COLO668 (cell line): Measurements from ENCODE around the gene KRTAP4-3.
"Not testable (repeated sequence)": the region's sequence is repeated elsewhere in the genome, so short reads cannot be mapped to it uniquely, and the experiment has no call there.

ENCODE experiments used
- DNase-seq: peaks from one replicate; lab custom pipeline; 2025; ENCODE audit not compliant: unreplicated experiment; lab: John Stamatoyannopoulos, UW

The KRTAP4-3 gene

GRCh38 chr17:41153856-41154255 is 14.2 kb downstream of the KRTAP4-3 start:
- DNase-seq: no peak

GRCh38 chr17:41151525-41151924 is 16.5 kb downstream of the KRTAP4-3 start:
- DNase-seq: no peak

- DNase-seq: no peak
Measured at GRCh38 chr17:41150026-41150425, 18.0 kb downstream of the KRTAP4-3 start.

- DNase-seq: no peak
Measured at GRCh38 chr17:41149652-41149985, 18.4 kb downstream of the KRTAP4-3 start, which contains the start of gene KRTAP4-5. Gene KRTAP4-5 (minus strand): TSS chr17:41149825. CDS start chr17:41149767, 58 bp downstream.

- DNase-seq: not testable (repeated sequence)
Measured at GRCh38 chr17:41148971-41149651, 18.9 kb downstream of the KRTAP4-3 start.

GRCh38 chr17:41147531-41148204 is 20.4 kb downstream of the KRTAP4-3 start:
- no peak for DNase-seq

- no peak for DNase-seq
Measured at GRCh38 chr17:41145261-41145660, 22.8 kb downstream of the KRTAP4-3 start.

- DNase-seq: no peak
Measured at GRCh38 chr17:41144846-41145245, 23.2 kb downstream of the KRTAP4-3 start.

- DNase-seq: no peak
Measured at GRCh38 chr17:41141361-41141760, 26.7 kb downstream of the KRTAP4-3 start.

GRCh38 chr17:41140360-41141131 is 27.5 kb downstream of the KRTAP4-3 start, which contains the start of gene KRTAP4-6:
Gene KRTAP4-6 (minus strand): TSS chr17:41140544. CDS start chr17:41140487, 57 bp downstream.
- DNase-seq: no peak

- DNase-seq: not testable (repeated sequence)
Measured at GRCh38 chr17:41139865-41140264, 28.2 kb downstream of the KRTAP4-3 start.

GRCh38 chr17:41133880-41134735 is 33.9 kb downstream of the KRTAP4-3 start:
- DNase-seq: no peak

- DNase-seq: no peak
Measured at GRCh38 chr17:41131979-41132378, 36.0 kb downstream of the KRTAP4-3 start.

- DNase-seq: no peak
Measured at GRCh38 chr17:41127371-41127770, 40.6 kb downstream of the KRTAP4-3 start.

GRCh38 chr17:41126412-41126811 is 41.6 kb downstream of the KRTAP4-3 start:
- DNase-seq: no peak

GRCh38 chr17:41125064-41125463 is 43.0 kb downstream of the KRTAP4-3 start:
- DNase-seq: no peak

- DNase-seq: not testable (repeated sequence)
Measured at GRCh38 chr17:41123991-41124371, 44.0 kb downstream of the KRTAP4-3 start, which contains the start of gene KRTAP4-12. Gene KRTAP4-12 (minus strand): TSS chr17:41124182. CDS start chr17:41124122, 60 bp downstream.

- not testable (repeated sequence) for DNase-seq
Measured at GRCh38 chr17:41123292-41123990, 44.6 kb downstream of the KRTAP4-3 start.

GRCh38 chr17:41121742-41122141 is 46.3 kb downstream of the KRTAP4-3 start:
- no peak for DNase-seq
